H1 (cell line): ENCODE measurements around the gene OLFM2. TPM values are rescaled to one million over a fixed set of nuclear protein-coding genes. Genes with fewer than 3 reads are reported as not detected.
A peak's percentile ranks its signal among the peaks of the same experiment; 100 is the strongest.
"Not testable (repeated sequence)": the region's sequence is repeated elsewhere in the genome, so short reads cannot be mapped to it uniquely, and the experiment has no call there.

ENCODE experiments used
- CTCF ChIA-PET: fragments of 300-600 bp; sonication (Branson Sonifier 250); formaldehyde crosslinking; loops from one replicate; lab custom pipeline; 2021; ENCODE audit not compliant: partially characterized antibody; lab: Charles Lee
- POLR2A ChIA-PET: fragments of 300-600 bp; sonication (Branson Sonifier 250); formaldehyde crosslinking; loops from one replicate; lab custom pipeline; 2021; ENCODE audit warnings: inconsistent platforms; ENCODE audit not compliant: partially characterized antibody; lab: Charles Lee
- DNase-seq, 2 experiments: peaks; one replicate each; pipeline versions ENCODE4 v3.0.0 to v3.0.0-alpha.2; 2010 to 2022; ENCODE audit warnings: low spot score in 2 of 2, low read depth in 1 of 2, mixed read lengths in 1 of 2
- FAIRE-seq: peaks from 2 replicates; lab custom pipeline; 2011; peaks lifted over from hg19 to GRCh38; lab: Jason Lieb, UNC
- H2AFZ ChIP-seq: 2 replicates; pipeline ENCODE4 v1.8.1; 2012; ENCODE audit warnings: low read length, inconsistent platforms
- H2AK5ac ChIP-seq: 2 replicates; pipeline ENCODE4 v1.6.1; 2013; ENCODE audit warnings: low read depth, low read length
- H2BK120ac ChIP-seq: replicated peaks from 2 replicates; pipeline ENCODE3; 2013; ENCODE audit warnings: low read depth, low read length, inconsistent platforms
- H2BK12ac ChIP-seq: 2 replicates; pipeline ENCODE4 v1.6.1; 2013; ENCODE audit warnings: low read depth, low read length
- H2BK15ac ChIP-seq: 2 replicates; pipeline ENCODE4 v1.6.1; 2013; ENCODE audit warnings: low read length
- H2BK20ac ChIP-seq: 2 replicates; pipeline ENCODE4 v1.6.1; 2013; ENCODE audit warnings: low read length
- H2BK5ac ChIP-seq: 2 replicates; pipeline ENCODE4 v1.6.1; 2013; ENCODE audit warnings: low read depth, low read length
- H3K14ac ChIP-seq: 2 replicates; pipeline ENCODE4 v1.6.1; 2013; ENCODE audit warnings: inconsistent platforms; ENCODE audit not compliant: insufficient read length
- H3K18ac ChIP-seq: 2 replicates; pipeline ENCODE4 v1.6.1; 2013; ENCODE audit warnings: low read length; ENCODE audit errors: extremely low read depth
- H3K23ac ChIP-seq: 2 replicates; pipeline ENCODE4 v1.6.1; 2013; ENCODE audit warnings: inconsistent platforms; ENCODE audit not compliant: insufficient read length
- H3K23me2 ChIP-seq: 2 replicates; pipeline ENCODE4 v1.6.1; 2013; ENCODE audit warnings: low read depth, low read length
- H3K27ac ChIP-seq: 2 replicates; pipeline ENCODE4 v1.6.1; 2011; ENCODE audit warnings: low read depth, low read length, inconsistent platforms
- H3K27me3 ChIP-seq, 4 experiments: replicated peaks in 1 of 4; 1 replicate in 1 of 4; 2 replicates in 3 of 4; pipeline versions ENCODE4 v1.6.1 to v1.8.1; 2011 to 2013; ENCODE audit warnings: low read length in 3 of 4, mild to moderate bottlenecking in 3 of 4, inconsistent platforms in 2 of 4, mixed read lengths in 2 of 4, moderate library complexity in 1 of 4; ENCODE audit not compliant: control insufficient read depth in 3 of 4, insufficient read depth in 3 of 4; ENCODE audit errors: extremely low read depth in 1 of 4
- H3K36me3 ChIP-seq, 4 experiments: 2 replicates each; pipeline versions ENCODE4 v1.6.1 to v1.8.1; 2011 to 2013; ENCODE audit warnings: mild to moderate bottlenecking in 4 of 4, low read length in 3 of 4, moderate library complexity in 2 of 4, control low read depth in 1 of 4, inconsistent platforms in 1 of 4; ENCODE audit not compliant: insufficient read depth in 4 of 4, control insufficient read depth in 2 of 4
- H3K4ac ChIP-seq: replicated peaks from 2 replicates; pipeline ENCODE3; 2013; ENCODE audit warnings: low read length, low read depth, mixed read lengths, inconsistent platforms; ENCODE audit not compliant: insufficient read length
- H3K4me1 ChIP-seq, 4 experiments: replicated peaks in 1 of 4; 1 replicate in 1 of 4; 2 replicates in 3 of 4; pipeline versions ENCODE4 v1.6.1 to v1.8.1; 2011 to 2013; ENCODE audit warnings: low read length in 3 of 4, inconsistent platforms in 2 of 4, mixed read lengths in 1 of 4; ENCODE audit not compliant: insufficient read depth in 4 of 4, control insufficient read depth in 3 of 4
- H3K4me2 ChIP-seq, 2 experiments: 2 replicates each; pipeline versions ENCODE4 v1.6.1 to v1.8.1; 2011 to 2013; ENCODE audit warnings: low read depth in 2 of 2, low read length in 2 of 2, control low read depth in 1 of 2, inconsistent platforms in 1 of 2, mild to moderate bottlenecking in 1 of 2; ENCODE audit not compliant: insufficient read depth in 1 of 2
- H3K4me3 ChIP-seq, 4 experiments: fragments of 200-600, 300-600 bp in 1 of 4; sonication (generic), shearing (Covaris generic), sonication (Bioruptor Twin) in 1 of 4; 2 replicates each; pipeline versions ENCODE4 v1.5.1 to v1.8.1; 2011 to 2016; ENCODE audit warnings: low read length in 4 of 4, low read depth in 3 of 4, control low read depth in 2 of 4, inconsistent platforms in 2 of 4, mild to moderate bottlenecking in 2 of 4, mixed read lengths in 1 of 4, moderate library complexity in 1 of 4; ENCODE audit not compliant: insufficient read depth in 2 of 4; ENCODE audit errors: extremely low read depth in 1 of 4
- H3K56ac ChIP-seq: replicated peaks from 2 replicates; pipeline ENCODE3; 2013; ENCODE audit warnings: low read depth, mild to moderate bottlenecking, mixed read lengths, low read length, inconsistent platforms; ENCODE audit not compliant: insufficient read length
- H3K79me1 ChIP-seq: 2 replicates; pipeline ENCODE4 v1.6.1; 2013; ENCODE audit warnings: low read depth, low read length, control low read depth
- H3K79me2 ChIP-seq, 2 experiments: 2 replicates each; pipeline versions ENCODE4 v1.6.1 to v1.8.1; 2012 to 2013; ENCODE audit warnings: low read length in 2 of 2, mild to moderate bottlenecking in 2 of 2, inconsistent platforms in 1 of 2; ENCODE audit not compliant: insufficient read depth in 2 of 2, control insufficient read depth in 1 of 2
- H3K9ac ChIP-seq, 4 experiments: replicated peaks in 1 of 4; 1 replicate in 1 of 4; 2 replicates in 3 of 4; pipeline versions ENCODE4 v1.6.1 to v1.8.1; 2011 to 2013; ENCODE audit warnings: low read depth in 3 of 4, low read length in 3 of 4, control low read depth in 2 of 4, mild to moderate bottlenecking in 2 of 4, moderate library complexity in 2 of 4, inconsistent platforms in 1 of 4; ENCODE audit errors: extremely low read depth in 1 of 4
- H3K9me3 ChIP-seq, 2 experiments: 2 replicates each; pipeline versions ENCODE4 v1.6.1 to v1.8.1; 2012 to 2013; ENCODE audit warnings: mild to moderate bottlenecking in 2 of 2, moderate library complexity in 2 of 2, control low read depth in 1 of 2, inconsistent platforms in 1 of 2, low read depth in 1 of 2, low read length in 1 of 2, mixed read lengths in 1 of 2; ENCODE audit not compliant: insufficient read depth in 2 of 2
- H4K20me1 ChIP-seq, 2 experiments: replicated peaks in 1 of 2; 2 replicates each; pipeline versions ENCODE3 to v1.8.1; 2011 to 2013; ENCODE audit warnings: inconsistent platforms in 2 of 2, low read length in 2 of 2, mild to moderate bottlenecking in 1 of 2; ENCODE audit not compliant: insufficient read depth in 2 of 2, control insufficient read depth in 1 of 2
- H4K5ac ChIP-seq: 2 replicates; pipeline ENCODE4 v1.6.1; 2013; ENCODE audit warnings: low read length, low read depth, mixed read lengths, inconsistent platforms; ENCODE audit not compliant: insufficient read length
- H4K8ac ChIP-seq: 2 replicates; pipeline ENCODE4 v1.8.0; 2013; ENCODE audit warnings: mild to moderate bottlenecking, moderate library complexity, low read length, inconsistent platforms; ENCODE audit not compliant: insufficient read depth; ENCODE audit errors: extremely low read depth
- H4K91ac ChIP-seq: replicated peaks from 2 replicates; pipeline ENCODE3; 2013; ENCODE audit warnings: low read length, mixed read lengths, inconsistent platforms; ENCODE audit not compliant: insufficient read length
- CHD1 ChIP-seq: IDR thresholded peaks from 2 replicates; pipeline ENCODE4 v1.6.1; 2012; ENCODE audit warnings: low read depth, low read length, improper control_type of control experiment
- JUND ChIP-seq: IDR thresholded peaks from 2 replicates; pipeline ENCODE4 v1.6.1; 2011; ENCODE audit warnings: mild to moderate bottlenecking, improper control_type of control experiment, low read length
- WGBS, 2 experiments: shearing (Covaris generic) in 1 of 2; methylation state at CpG; one replicate each; pipeline versions ENCODE4 v1.1.6 to v1.1.7; 2013 to 2015; ENCODE audit warnings: low lambda C conversion rate in 2 of 2, mixed read lengths in 2 of 2, inconsistent platforms in 1 of 2, low coverage in 1 of 2, missing lambda C conversion rate in 1 of 2; ENCODE audit not compliant: insufficient replicate concordance in 2 of 2, insufficient coverage in 1 of 2, insufficient read length in 1 of 2; ENCODE audit errors: extremely low coverage in 1 of 2, missing lambda C conversion rate in 1 of 2; 5-methylcytosine and 5-hydroxymethylcytosine counted together
- polyA plus RNA-seq, 7 experiments: library from polyadenylated mRNA; depleted of rRNA in 3 of 7; stranded (reverse) in 5 of 7; unstranded in 2 of 7; fragments of >200 nt in 5 of 7; fragments of 200-250 nt in 2 of 7; gene quantifications; 1 replicate in 5 of 7; 2 replicates in 1 of 7; 4 replicates in 1 of 7; pipeline versions ENCODE4 v1.2.1 to v1.2.3, GENCODE V29; 2011 to 2013; ENCODE audit warnings: missing spikeins in 2 of 7, mixed read lengths in 2 of 7
- total RNA-seq: library from RNA; stranded (reverse); fragmentation: NEBNext Ultra II Directional; extraction: Animal tissue kit (Norgen Biotek cat#: 25700); gene quantifications from 2 replicates; pipeline ENCODE4 v1.2.1, GENCODE V29; 2021

OLFM2 gene
- total and polyA plus RNA-seq, 2 of the 8 experiments (the other 6 are each of a cell fraction or from before 2014, with no cell fraction given): 68.2 to 151 TPM

GRCh38 chr19:9947441-9947840, 11.1 kb upstream of the OLFM2 start (continued):
- TF ChIP-seq JUND: no peak
- no peak for TF ChIP-seq CHD1

DNA sequence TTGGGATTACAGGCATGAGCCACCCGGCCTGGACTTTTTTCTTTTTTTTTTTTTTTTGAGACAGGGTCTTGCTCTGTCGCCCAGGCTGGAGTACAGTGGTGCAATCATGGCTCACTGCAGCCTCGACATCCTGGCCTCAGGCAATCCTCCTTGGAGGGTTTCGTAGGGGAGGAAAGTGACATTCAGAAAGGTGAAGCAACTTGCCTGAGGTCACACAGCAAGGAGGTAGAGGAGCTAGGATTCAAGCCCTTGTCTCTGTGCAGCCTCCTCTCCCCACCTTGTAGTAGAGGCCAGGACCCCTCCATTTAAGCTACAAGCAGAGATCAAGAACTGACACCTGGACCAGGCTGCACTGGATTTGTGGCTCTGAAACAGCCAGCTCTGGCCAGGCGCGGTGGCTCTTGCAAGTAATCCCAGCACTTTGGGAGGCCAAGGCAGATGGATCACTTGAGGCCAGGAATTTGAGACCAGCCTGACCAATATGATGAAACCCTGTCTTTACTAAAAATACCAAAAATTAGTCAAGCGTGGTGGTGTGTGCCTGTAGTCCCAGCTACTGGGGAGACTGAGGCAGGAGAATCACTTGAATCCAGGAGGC, 10.3 kb upstream of the OLFM2 start:
- H4K91ac ChIP-seq, H3K4me1 ChIP-seq, H3K23me2 ChIP-seq, H3K4ac ChIP-seq, H3K4me3 ChIP-seq, H2BK15ac ChIP-seq, H4K8ac ChIP-seq, H3K9ac ChIP-seq, H3K27me3 ChIP-seq, H2BK120ac ChIP-seq, DNase-seq, H3K36me3 ChIP-seq, H3K4me2 ChIP-seq, H3K9me3 ChIP-seq, H3K27ac ChIP-seq, H3K79me1 ChIP-seq, H3K18ac ChIP-seq, H4K5ac ChIP-seq, H3K23ac ChIP-seq, H3K56ac ChIP-seq, H2BK12ac ChIP-seq, H4K20me1 ChIP-seq, FAIRE-seq, H2AFZ ChIP-seq, H2BK5ac ChIP-seq, H2AK5ac ChIP-seq, H3K14ac ChIP-seq, H3K79me2 ChIP-seq: not testable (repeated sequence)
- WGBS, 2 experiments: 95% methylated on average over 7 of the region's 7 CpGs; no CpG with 5 or more reads in 1 of the 2 experiments
- H2BK20ac ChIP-seq: 0 out of 2 replicates have a peak overlapping the region, but pooled peaks have one; percentile 72
- CTCF ChIA-PET: interaction anchor here (0.6 to 4.5 kb wide), 5 partner anchors 17 to 81 kb away, joined by 4 to 24 read pairs (median 4); no protein-coding TSS in a partner anchor
- POLR2A ChIA-PET: interaction anchor here (0.6 kb wide), 1 partner anchor 243 kb away, joined by 5 read pairs; no protein-coding TSS in a partner anchor
